HFF-Myc (cell line): ENCODE results near the gene SLC2A1.

Experiments used
- DNase-seq: peaks from one replicate; pipeline ENCODE4 v3.0.0-alpha.2; 2011; ENCODE audit warnings: low read depth; ENCODE audit errors: extremely low read depth
- H3K4me3 ChIP-seq: replicated peaks from 2 replicates; pipeline ENCODE4 v1.5.1; 2011; ENCODE audit warnings: low read depth, mild to moderate bottlenecking, control low read depth, low read length
- TF ChIP-seq, protein P1 (sequence below): IDR thresholded peaks from 2 replicates; pipeline ENCODE4 v1.5.1; 2012; ENCODE audit warnings: mild to moderate bottlenecking, low read depth, low read length, control low read depth; ENCODE audit errors: missing control alignments

Gene SLC2A1

DNA sequence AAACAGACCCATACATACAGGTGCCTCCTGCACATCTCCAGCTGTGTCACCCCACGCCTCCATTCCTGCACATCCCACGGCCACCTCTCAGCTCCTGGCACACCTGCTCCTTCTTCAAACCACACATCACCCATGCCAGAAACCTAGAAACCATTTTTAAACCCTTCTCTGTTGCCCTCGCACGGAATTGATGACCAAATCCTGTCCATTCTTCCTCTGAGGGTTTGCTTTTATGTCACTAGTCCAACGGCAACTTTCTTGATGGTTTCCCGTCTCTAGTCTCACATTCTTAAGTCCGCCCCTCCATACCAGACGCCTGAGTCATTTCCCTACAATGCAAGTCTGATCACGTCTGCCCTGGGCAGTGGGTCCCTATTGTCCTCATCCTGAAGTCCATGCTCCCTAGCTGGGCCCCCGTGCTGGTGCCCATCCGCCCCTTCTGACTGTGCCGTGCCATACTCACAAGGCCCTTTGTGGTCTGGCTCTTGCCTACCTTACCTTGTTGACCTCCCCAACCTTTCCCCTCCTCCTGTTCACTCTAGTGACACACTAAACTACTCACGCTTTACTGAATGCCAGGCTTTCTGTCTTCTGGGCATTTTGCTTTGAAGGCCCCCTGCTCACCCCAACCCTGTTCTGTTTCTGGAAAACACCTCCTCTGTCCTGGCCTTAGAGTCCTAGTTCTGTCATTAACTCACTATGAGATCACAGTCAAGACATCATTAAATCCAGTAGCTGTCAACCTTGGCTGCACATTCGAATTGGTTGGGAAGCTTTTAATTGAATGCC, 17.6 kb downstream of the SLC2A1 start:
- peak; percentile 91 for DNase-seq
- no peak overlapping the region for H3K4me3 ChIP-seq
- TF ChIP-seq, protein P1, sequence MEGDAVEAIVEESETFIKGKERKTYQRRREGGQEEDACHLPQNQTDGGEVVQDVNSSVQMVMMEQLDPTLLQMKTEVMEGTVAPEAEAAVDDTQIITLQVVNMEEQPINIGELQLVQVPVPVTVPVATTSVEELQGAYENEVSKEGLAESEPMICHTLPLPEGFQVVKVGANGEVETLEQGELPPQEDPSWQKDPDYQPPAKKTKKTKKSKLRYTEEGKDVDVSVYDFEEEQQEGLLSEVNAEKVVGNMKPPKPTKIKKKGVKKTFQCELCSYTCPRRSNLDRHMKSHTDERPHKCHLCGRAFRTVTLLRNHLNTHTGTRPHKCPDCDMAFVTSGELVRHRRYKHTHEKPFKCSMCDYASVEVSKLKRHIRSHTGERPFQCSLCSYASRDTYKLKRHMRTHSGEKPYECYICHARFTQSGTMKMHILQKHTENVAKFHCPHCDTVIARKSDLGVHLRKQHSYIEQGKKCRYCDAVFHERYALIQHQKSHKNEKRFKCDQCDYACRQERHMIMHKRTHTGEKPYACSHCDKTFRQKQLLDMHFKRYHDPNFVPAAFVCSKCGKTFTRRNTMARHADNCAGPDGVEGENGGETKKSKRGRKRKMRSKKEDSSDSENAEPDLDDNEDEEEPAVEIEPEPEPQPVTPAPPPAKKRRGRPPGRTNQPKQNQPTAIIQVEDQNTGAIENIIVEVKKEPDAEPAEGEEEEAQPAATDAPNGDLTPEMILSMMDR = no peak

GRCh38 chr1:42938645-42939615, 19.7 kb downstream of the SLC2A1 start:
- TF ChIP-seq, protein P1 = no peak
- no peak overlapping the region for H3K4me3 ChIP-seq
- DNase-seq = no peak

DNA sequence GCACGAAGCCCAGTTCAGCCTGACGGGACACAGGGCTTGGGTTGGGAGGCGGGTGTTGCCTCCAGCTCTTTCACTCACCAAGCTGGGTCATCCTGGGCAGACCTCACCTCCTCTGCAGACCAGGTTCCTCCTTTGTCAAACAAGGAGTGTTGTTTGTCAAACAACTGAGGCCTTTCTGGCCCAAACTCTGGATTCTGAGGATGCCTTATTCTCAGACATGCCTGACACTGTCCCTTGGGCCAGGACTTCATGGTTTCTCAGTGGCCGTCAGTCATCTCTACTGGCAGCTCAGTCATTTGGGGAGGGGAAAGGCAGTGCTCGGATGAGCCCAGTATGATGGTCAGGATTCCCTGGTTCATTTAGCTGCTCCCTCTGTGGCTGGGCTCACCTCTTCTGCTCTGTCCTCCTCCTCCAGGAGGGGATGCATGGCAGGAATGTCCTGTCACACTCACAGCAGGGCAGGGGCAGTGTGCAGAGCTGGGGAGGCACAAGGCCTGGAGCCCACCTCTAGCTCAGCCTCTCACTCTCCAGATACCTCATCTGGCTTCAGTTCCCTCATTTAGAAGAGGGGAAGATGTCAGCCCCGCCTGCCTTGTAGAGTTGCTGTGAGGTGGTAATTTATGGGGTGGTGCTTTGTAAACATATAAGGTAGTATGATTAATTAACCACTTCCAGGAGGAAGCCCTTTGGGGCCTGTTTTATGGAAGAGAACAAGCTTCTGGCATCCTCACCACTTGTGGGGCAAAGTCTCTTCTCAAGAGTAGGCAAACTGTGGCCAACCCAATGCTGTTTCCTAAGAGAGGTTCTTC, 20.6 kb downstream of the SLC2A1 start:
- no peak for DNase-seq
- TF ChIP-seq, protein P1 = no peak
- H3K4me3 ChIP-seq = no peak overlapping the region

DNA sequence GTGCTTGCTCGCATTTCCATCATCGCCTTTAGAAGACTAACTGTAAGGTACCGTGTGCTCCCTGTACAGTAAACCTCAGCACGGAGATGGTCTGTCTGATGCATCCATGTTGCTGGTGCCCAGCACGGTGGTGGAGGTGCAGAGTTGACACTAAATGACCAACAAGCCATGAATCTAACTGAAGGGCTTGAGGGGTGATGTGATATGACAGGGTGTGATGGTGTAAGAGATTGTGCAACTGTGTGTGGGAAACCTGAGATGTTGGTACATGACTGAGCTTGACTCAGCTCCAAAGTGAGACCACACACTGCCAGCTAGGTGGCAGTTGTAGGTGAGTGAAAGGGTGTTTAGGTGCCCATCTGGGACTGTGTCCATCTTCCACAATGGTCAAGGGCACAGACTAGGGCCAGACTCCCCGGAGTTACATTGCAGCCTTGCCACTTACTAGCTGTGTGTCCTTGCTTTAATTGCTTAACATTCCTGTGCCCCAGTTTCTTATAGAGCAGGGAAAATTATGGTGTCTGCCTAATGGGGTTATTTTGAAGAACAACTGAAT, 21.4 kb downstream of the SLC2A1 start:
- H3K4me3 ChIP-seq = no peak overlapping the region
- DNase-seq = no peak

DNA sequence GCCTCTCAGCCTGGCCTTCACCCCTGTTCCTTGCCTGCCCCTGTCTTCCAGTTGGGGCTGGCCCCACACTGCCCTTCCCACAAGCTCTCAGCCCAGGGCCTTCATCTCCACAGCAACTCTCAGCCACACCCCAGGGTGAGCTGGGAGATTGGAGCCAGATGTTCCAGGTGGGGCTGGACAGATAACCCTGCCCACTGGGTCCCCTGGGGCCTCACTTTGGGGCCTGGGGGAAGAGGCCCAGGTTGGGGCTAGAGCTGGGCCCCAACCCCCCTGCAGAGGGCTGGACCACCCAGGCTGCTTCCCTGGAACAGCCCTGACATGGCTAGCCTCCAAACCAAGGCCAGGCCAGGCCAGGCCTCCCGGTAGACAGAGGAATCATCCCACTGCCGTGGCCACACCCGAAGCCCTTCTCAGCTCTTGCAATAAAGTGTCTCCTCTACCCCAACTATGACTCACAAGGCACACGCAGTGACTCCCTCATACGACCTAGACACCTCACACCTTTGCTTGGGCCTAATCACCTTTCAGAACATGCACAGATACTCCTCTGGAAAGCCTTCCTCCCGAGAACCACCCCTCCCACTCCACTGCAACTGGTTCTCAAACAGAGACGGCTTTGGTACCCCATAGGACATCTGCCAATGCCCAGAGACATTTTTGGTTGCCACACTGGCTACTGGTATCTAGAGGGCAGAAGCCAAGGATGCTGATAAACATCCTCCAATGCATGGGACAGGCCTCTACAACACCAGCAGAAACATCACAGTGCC, 22.2 kb downstream of the SLC2A1 start:
- TF ChIP-seq, protein P1 = no peak
- H3K4me3 ChIP-seq = no peak overlapping the region
- DNase-seq = no peak

More for the DNA sequence above, 21.4 kb downstream of the SLC2A1 start:
- TF ChIP-seq, protein P1 = no peak
